GM19372 (cell line): Measurements from ENCODE around the gene NAP1L4.

Source experiments
- ATAC-seq: cut with Tn5 transposase; IDR thresholded peaks from one replicate; pipeline ENCODE4 v1.9.1; 2021; ENCODE audit warnings: mild to moderate bottlenecking, low read depth, moderate library complexity; ENCODE audit not compliant: unreplicated experiment

The NAP1L4 gene

DNA sequence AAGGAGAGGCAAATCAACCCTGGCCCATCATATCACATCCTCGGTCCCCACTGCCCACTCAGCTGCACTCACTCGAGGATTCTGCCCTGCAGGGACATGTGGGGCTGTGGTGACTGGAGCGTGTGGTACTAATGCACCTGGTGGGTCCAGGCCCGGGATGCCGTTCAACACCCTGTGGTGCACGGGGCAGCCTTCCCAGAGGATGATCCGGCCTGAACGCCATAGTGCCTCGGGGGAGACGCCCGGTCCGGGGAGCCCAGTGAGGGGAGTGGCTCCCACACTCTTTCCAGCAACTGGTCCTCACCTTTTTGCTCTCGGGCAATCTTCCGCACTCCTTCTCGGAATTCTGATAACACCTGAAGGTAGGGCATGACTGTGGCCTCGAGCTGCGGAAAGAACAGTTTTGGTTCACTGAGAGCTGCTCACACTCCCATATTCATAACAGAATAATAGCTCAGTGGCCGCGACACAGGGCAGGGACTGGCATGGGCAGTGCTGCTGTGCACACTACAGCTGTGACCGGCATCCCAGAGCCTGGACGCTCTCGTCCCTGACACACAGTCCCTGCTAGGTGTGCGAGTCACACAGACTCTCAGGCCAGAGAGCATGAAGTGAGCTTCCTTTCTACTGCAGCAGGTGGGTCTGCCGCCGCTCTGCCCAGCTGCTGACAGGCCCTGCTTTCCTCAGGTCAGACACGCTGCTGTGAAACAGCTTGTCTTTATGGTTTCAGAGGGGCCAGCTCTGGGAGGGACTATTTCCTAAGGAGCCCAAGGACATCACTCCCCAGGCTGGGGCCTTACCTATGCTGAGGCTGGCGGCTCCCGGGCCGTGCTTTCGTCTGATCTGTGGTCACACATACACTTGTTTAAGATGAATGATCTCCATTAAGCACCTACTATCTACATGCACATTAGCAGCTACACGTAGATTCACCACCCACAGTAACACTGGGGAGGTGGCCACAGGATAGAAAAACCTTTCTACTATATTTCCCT lies 20.1 kb upstream of the NAP1L4 start:
- ATAC-seq: no peak

DNA sequence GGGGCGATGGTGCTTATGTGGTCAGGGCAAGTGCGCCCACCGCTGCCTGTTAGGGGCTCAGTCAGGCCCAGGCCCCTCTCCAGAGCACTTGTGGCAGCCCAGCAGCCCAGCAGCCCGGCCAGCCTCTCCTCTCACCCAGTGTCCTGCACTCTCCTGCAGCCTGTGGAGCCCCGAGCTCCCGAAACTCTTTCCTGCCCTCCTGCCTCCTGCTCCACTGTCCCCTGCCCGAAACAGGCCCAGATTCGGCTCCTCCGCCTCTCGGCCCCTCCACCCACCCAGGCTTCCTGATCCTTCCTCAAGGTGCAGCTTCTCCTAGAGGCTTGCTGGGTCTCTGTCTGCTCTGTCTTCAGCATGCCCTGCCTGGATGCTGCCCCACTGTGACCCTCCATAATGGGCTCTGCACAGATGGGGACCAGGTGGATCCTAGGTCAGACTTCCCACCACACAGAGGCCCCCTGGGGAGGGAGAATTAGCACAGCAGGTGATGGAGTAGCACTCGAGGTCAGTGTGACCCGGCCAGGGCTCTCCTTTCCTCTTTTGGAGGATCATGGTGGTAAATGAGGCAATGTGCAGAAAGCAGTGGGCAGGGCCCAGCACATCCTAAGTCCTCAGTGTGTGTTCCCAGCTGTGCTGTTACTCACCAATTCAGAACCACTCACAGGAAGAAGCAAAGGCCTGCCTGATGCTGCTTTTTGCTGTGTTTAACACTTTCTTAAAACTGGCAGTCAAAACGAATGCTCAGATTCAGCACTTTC lies 18.6 kb upstream of the NAP1L4 start:
- ATAC-seq: no peak

DNA sequence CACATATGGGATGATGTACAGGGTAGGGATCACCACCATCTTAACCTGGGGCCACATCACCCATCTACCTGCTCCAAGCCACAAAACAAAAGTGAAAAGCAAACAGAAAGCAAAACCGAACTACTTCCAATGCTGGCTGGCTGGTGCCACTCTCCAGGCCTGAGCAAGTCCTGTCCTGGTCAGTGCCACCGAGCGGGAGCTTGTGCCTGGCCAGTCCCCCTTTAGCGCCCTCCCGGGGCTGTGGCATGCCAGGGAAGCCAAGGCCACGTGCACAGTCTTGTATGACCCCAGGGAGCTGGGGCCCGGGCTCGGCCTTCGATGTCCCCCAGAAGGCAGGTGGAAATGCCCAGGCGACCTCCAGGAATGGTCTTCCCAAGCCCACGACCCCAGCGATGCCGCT lies 17.9 kb upstream of the NAP1L4 start:
- ATAC-seq: no peak

DNA sequence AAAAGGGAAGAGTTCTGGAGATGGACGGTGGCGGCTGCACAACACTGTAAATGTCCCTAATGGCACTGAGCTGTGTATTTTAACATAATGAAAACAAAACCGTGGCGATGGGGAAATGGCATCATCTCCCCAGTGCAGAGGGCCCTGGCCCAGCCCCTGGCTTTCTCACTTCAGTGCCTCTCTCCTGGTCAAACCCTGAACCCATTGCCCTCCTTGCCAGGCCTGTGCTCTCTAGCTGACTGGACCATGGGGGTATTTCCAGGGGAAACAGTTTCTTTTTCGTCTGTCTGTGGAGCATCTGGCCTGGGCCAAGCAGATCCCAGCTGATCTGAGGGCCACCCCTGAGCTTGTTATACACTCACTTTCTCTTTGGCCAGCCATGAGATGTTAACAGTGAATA lies 17.4 kb upstream of the NAP1L4 start:
- no peak for ATAC-seq

DNA sequence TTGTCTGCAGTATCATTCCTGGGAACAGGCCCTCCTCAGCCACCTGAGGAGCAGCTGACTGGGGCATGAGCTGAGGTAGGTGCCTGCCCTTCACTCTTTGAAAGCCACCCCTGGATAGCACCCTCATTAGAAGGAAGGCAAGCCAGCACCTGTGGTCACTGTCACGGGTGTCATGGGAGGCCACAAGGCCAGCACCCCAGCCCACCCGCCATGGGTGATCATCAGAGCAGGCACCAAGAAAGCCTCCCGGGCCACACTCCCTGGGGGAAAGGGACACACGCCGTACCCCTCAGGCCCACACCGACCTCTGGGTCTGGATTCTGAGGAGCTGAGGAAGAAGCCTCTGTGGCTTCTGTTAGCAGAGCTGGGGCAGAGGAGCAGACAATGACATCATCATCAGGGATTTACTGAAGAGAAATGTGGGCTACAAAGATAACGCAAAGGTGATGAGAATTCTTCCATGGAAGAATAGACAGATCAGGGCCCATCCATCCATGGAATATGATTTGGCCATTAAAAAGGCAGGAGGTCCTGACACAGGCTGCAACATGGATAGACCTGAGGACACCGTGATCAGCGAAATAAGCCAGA lies 16.7 kb upstream of the NAP1L4 start:
- no peak for ATAC-seq

DNA sequence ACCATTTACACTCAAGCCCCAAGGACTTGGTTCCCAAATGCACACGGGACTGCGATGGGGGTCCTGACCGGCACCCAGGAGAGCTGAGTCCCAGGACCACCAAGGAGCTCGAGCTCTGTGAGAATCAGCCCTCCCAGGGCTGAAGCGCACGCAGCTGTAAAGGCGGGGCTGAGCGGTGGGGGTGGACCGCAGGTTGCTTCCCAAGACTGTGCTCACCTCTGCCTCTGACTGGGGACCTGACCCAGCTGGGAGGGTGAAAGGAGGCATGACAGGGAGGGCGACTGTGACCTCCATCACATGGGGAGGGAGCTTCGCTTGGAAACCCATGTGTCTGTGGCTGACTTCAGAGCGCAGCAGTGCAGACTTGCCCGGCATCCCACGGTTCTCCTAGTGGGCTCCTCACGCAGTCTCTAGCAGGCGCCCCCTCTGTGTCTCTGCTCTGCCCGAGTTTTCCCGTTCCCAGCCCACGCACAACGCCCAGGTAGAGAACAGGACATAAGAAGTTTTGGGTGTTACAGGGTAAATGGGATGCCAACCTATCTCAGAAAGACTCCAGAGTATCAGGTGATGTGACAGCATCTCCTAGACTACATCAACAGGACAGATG lies 15.4 kb upstream of the NAP1L4 start:
- ATAC-seq: no peak

GRCh38 chr11:3006505-3007260 lies 14.6 kb upstream of the NAP1L4 start:
- ATAC-seq: no peak

DNA sequence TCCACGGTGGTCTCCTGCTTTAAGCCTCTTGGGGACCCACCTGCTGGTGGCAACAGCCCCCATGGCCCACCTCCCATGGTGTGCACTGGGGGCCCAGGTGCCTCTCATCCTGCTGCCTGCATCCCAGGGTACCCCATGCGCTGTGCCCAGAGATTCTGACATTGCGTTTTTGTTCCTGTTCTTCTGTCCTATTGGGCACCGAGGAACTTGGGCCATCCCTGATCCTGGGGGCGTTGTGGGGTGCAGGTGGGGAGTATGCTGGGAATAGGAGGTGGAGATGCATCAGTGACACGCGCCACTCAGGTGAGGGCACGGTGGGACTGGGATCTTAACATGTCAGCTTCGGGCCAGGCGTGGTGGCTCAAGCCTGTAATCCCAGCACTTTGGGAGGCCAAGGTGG lies 12.4 kb upstream of the NAP1L4 start:
- ATAC-seq: no peak

GRCh38 chr11:3003396-3004231 lies 11.5 kb upstream of the NAP1L4 start:
- ATAC-seq: no peak

DNA sequence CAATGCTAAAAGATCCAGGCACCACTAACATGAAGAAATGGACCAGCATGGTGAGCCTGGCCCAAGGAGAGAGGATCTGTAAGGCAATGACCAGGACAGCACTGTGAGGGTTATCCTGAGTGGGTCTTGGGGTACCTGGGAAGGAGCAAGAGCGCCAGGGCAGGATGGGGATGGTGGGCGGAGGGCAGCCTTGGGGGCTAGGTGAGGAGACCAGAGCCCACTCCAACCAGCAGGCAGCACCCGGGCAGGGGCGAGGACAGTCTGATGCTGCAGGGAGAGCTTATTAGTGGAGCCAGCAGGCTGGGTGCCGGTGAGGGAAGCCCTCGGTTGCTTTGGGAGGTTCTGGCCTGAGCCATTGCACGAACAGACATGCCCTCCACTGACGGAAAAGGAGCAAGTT lies 10.7 kb upstream of the NAP1L4 start:
- ATAC-seq: no peak

- no peak for ATAC-seq
Measured at GRCh38 chr11:3002351-3002861, 10.3 kb upstream of the NAP1L4 start.

- ATAC-seq: no peak
Measured at GRCh38 chr11:3001496-3001895, 9.4 kb upstream of the NAP1L4 start.

- no peak for ATAC-seq
Measured at GRCh38 chr11:3000032-3000961, 8.2 kb upstream of the NAP1L4 start.

- no peak for ATAC-seq
Measured at GRCh38 chr11:2999464-2999998, 7.4 kb upstream of the NAP1L4 start.

DNA sequence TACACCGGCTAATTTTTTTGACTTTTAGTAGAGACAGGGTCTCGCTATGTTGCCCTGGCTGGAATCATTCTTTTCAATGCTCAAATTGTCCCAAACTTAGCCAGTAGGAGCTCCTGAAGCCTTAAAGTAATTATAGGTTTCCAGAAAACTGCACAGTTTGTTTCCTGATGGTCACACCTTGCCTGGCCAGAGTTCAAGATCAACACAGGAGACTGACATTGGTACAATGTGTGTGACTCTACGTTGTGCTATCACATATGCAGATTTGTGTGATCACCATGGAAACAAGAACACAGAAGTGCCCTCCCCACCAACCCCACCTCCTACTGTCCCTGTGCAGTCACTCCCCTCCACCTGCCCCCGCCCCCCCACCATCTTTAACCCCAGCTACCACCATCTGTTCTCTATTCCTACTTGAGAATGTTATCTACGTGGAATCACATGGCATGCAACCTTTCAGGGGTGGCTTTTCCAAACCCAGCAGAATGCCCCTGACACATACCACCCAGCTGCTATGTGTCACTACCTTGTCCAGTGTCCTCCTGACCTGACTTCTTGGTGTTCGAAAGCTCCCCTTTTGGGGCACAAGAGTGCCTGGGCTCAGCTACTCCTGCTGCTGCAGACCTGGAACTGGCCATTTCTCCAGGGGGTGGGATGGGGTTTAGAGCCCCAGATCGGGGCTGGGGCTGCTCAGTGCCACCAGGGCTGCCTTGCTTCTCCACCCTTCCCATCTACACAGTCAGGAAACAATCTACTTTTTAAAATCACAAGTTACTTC lies 6.1 kb upstream of the NAP1L4 start:
- ATAC-seq: no peak

DNA sequence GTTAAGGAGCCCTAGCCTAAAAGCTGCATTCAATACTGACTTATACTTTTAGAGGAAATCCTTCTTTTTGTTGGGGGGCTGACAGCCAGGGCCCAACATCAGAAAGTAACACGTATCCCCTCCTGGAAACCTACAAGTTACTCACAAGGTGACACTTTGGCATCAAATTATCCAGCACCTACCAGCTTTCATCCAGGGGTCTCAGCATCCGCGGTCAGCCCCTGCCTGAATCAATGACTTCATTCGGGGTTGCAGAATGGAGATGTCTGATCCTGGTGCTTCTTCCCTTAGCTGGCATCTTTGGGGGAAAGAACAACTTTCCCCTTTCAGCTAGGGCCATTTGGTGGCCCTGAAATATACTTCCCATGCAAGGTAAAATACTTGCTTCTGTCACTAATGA lies 5.3 kb upstream of the NAP1L4 start:
- no peak for ATAC-seq

GRCh38 chr11:2996976-2997375 lies 4.8 kb upstream of the NAP1L4 start:
- ATAC-seq: no peak
